Measurements from ENCODE around the gene CCDC149. TPM values are rescaled to one million over a fixed set of nuclear protein-coding genes. Genes with fewer than 3 reads are reported as not detected.

The CCDC149 gene
- total RNA-seq, 1 experiment from 2014 or later, result 5.3 TPM

GRCh38 chr4:24915121-24915922, 2.5 kb upstream of the CCDC149 start:
- ChIA-PET POLR2A (interaction anchor here (1.2 kb wide), 1 partner anchor 358 kb away, joined by 3 read pairs; no protein-coding TSS in a partner anchor), CTCF (no interaction called here)
- ATAC-seq, result no peak

More at GRCh38 chr4:24915121-24915922, 2.5 kb upstream of the CCDC149 start:
- H2AFZ ChIP-seq (ENCODE audit: low read depth, low read length, poor library complexity, severe bottlenecking), result no peak overlapping the region
- DNase-seq (ENCODE audit: low read depth, low spot score), result no peak
- no peak overlapping the region for H3K4me2 ChIP-seq (ENCODE audit: low read length)
- H3K36me3 ChIP-seq (ENCODE audit: control insufficient read depth in 1 of 2, insufficient read depth in 2 of 2, low read length in 2 of 2), result no peaks in the 10 kb centered on the region
- no peak overlapping the region for H3K9ac ChIP-seq (ENCODE audit: low read length)
- RAD21 ChIA-PET (ENCODE audit: low non-redundant PET in 1 of 2, low total read pairs in 2 of 2, uncharacterized antibody in 2 of 2, unreplicated experiment in 2 of 2), result no interaction called here
- no TSS peak for BruUV-seq (replicated peaks)
- H3K9me3 ChIP-seq (ENCODE audit: control insufficient read depth in 1 of 2, insufficient read depth in 1 of 2, low read depth in 1 of 2, low read length in 2 of 2), result no peaks in the 10 kb centered on the region
- no peaks in the 10 kb centered on the region for H3K9me2 ChIP-seq (ENCODE audit: insufficient read depth)
- peaks cover 10 to 13% of the 10 kb centered on the region in 2 experiments for H3K4me1 ChIP-seq (ENCODE audit: control insufficient read depth in 1 of 2, insufficient read depth in 2 of 2, low read length in 2 of 2)
- no peak overlapping the region for H3K27ac ChIP-seq (ENCODE audit: low read depth, low read length)
- H4K20me1 ChIP-seq (ENCODE audit: insufficient read depth), result no peaks in the 10 kb centered on the region
- no peak overlapping the region for H3K4me3 ChIP-seq (replicated peaks in 1 of 2; ENCODE audit: low read depth in 1 of 2, low read length in 2 of 2)
- H3K27me3 ChIP-seq (ENCODE audit: insufficient read depth, low read length), result no peaks in the 10 kb centered on the region
- no peaks in the 10 kb centered on the region for H3K79me2 ChIP-seq (ENCODE audit: insufficient read depth, low read length)
- TF ChIP-seq EGR1 (IDR thresholded peaks at IDR 0.05; ENCODE audit: low read depth), result no peak
- no peak for TF ChIP-seq POLR2A (IDR thresholded peaks at IDR 0.05; ENCODE audit: borderline replicate concordance, extremely low read depth, insufficient read depth, insufficient read length)
- TF ChIP-seq RAD21 (IDR thresholded peaks at IDR 0.05; ENCODE audit: low read depth), result peak; percentile 45
- no peak for TF ChIP-seq ZNF274 (IDR thresholded peaks at IDR 0.05; ENCODE audit: low read depth, low read length)
- no peak for TF ChIP-seq JUND (IDR thresholded peaks at IDR 0.05)
- no peak for TF ChIP-seq POLR2AphosphoS5 (IDR thresholded peaks at IDR 0.05; ENCODE audit: low read depth, low read length)
- TF ChIP-seq TCF7L2 (IDR thresholded peaks at IDR 0.05; ENCODE audit: borderline replicate concordance, extremely low read depth, insufficient read depth, insufficient read length), result no peak
- 0 out of 6 replicates have a peak, but pooled peaks of 2 of the 3 experiments have one; percentile 7 to 16 for TF ChIP-seq CTCF (IDR thresholded peaks at IDR 0.05 in 2 of 3, conservative IDR thresholded peaks at IDR 0.05 in 1 of 3; ENCODE audit: borderline replicate concordance in 1 of 3, insufficient read depth in 1 of 3, low read depth in 2 of 3, low read length in 2 of 3)
- no peak for TF ChIP-seq SRF (IDR thresholded peaks at IDR 0.05; ENCODE audit: low read depth)
- no peak for TF ChIP-seq CEBPB (IDR thresholded peaks at IDR 0.05; ENCODE audit: low read depth)
- TF ChIP-seq ZFX (IDR thresholded peaks at IDR 0.05), result no peak
- TF ChIP-seq, protein P1, sequence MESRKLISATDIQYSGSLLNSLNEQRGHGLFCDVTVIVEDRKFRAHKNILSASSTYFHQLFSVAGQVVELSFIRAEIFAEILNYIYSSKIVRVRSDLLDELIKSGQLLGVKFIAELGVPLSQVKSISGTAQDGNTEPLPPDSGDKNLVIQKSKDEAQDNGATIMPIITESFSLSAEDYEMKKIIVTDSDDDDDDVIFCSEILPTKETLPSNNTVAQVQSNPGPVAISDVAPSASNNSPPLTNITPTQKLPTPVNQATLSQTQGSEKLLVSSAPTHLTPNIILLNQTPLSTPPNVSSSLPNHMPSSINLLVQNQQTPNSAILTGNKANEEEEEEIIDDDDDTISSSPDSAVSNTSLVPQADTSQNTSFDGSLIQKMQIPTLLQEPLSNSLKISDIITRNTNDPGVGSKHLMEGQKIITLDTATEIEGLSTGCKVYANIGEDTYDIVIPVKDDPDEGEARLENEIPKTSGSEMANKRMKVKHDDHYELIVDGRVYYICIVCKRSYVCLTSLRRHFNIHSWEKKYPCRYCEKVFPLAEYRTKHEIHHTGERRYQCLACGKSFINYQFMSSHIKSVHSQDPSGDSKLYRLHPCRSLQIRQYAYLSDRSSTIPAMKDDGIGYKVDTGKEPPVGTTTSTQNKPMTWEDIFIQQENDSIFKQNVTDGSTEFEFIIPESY (IDR thresholded peaks at IDR 0.05; ENCODE audit: extremely low read depth, insufficient replicate concordance, low read length), result no peak
- no peak for TF ChIP-seq FOSL1 (IDR thresholded peaks at IDR 0.05; ENCODE audit: low read depth)
- TF ChIP-seq EZH2 (IDR thresholded peaks at IDR 0.05), result no peak
- intact Hi-C loops (cut with micrococcal nuclease), result no loop called here
